Eye (tissue), 1 donor: ENCODE data around the gene PLXNA2.

Experiments used
- DNase-seq: peaks from one replicate; pipeline ENCODE4 v3.0.0-alpha.2; 2015

Gene PLXNA2

GRCh38 chr1:208083016-208083714 is 161.0 kb downstream of the PLXNA2 start:
- peak; percentile 93 for DNase-seq

GRCh38 chr1:208081972-208082371 is 162.2 kb downstream of the PLXNA2 start:
- peak; percentile 71 for DNase-seq

- DNase-seq = no peak
These were observed 163.5 kb downstream of the PLXNA2 start for GRCh38 chr1:208080396-208081286.

- DNase-seq = no peak
These were observed 165.0 kb downstream of the PLXNA2 start for GRCh38 chr1:208079161-208079560.

- DNase-seq = no peak
These were observed 165.4 kb downstream of the PLXNA2 start for GRCh38 chr1:208078752-208079151.

GRCh38 chr1:208077232-208078075 is 166.7 kb downstream of the PLXNA2 start:
- DNase-seq = peak; percentile 86

GRCh38 chr1:208074353-208074752 is 169.8 kb downstream of the PLXNA2 start:
- no peak for DNase-seq

- DNase-seq = peak; percentile 45
These were observed 172.7 kb downstream of the PLXNA2 start for GRCh38 chr1:208071435-208072031.

- no peak for DNase-seq
These were observed 174.3 kb downstream of the PLXNA2 start for GRCh38 chr1:208069908-208070307.

- peak; percentile 94 for DNase-seq
These were observed 174.9 kb downstream of the PLXNA2 start for GRCh38 chr1:208069317-208069716.

- DNase-seq = no peak
These were observed 175.3 kb downstream of the PLXNA2 start for GRCh38 chr1:208068908-208069307.

GRCh38 chr1:208068407-208068806 is 175.8 kb downstream of the PLXNA2 start:
- DNase-seq = peak; percentile 74

GRCh38 chr1:208066583-208066982 is 177.6 kb downstream of the PLXNA2 start:
- DNase-seq = no peak

- DNase-seq = peak; percentile 29
These were observed 178.3 kb downstream of the PLXNA2 start for GRCh38 chr1:208065862-208066261.

- DNase-seq = no peak
These were observed 182.6 kb downstream of the PLXNA2 start for GRCh38 chr1:208061632-208062031.

- no peak for DNase-seq
These were observed 183.1 kb downstream of the PLXNA2 start for GRCh38 chr1:208061118-208061517.

- no peak for DNase-seq
These were observed 183.8 kb downstream of the PLXNA2 start for GRCh38 chr1:208060215-208060869.

GRCh38 chr1:208059409-208060001 is 184.7 kb downstream of the PLXNA2 start:
- DNase-seq = peak; percentile 27

GRCh38 chr1:208058756-208059155 is 185.4 kb downstream of the PLXNA2 start:
- peak; percentile 38 for DNase-seq

GRCh38 chr1:208058267-208058666 is 185.9 kb downstream of the PLXNA2 start:
- peak; percentile 28 for DNase-seq

- DNase-seq = no peak
These were observed 187.1 kb downstream of the PLXNA2 start for GRCh38 chr1:208057056-208057455.

GRCh38 chr1:208055535-208055934 is 188.6 kb downstream of the PLXNA2 start:
- no peak for DNase-seq
